HG02884 (cell line): Measurements from ENCODE around the gene PRKN.

Source experiments
- ATAC-seq: cut with Tn5 transposase; IDR thresholded peaks from one replicate; pipeline ENCODE4 v1.9.1; 2021; ENCODE audit warnings: mild to moderate bottlenecking, moderate library complexity; ENCODE audit not compliant: unreplicated experiment

Gene PRKN

GRCh38 chr6:162014069-162014811, 713.3 kb downstream of the PRKN start:
- ATAC-seq: no peak

DNA sequence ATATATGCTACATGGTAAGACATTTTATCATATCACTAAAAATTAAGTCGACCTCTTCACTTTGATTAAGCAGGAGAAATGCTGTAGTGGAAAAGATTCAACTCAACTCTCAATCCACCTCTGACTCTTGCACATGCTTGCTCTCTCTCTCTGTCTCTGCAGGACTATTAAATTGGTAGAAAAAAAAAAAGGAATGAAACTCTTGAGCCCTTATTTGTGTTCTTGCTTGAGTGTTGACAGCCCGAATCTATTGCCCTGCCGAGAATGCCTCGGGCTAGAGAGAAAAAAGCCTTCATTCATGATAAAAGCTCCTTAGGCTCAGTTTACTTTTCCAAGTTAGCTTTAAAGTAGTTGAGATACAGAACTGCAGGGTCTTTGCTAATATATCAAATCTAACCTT, 722.2 kb downstream of the PRKN start:
- no peak for ATAC-seq

DNA sequence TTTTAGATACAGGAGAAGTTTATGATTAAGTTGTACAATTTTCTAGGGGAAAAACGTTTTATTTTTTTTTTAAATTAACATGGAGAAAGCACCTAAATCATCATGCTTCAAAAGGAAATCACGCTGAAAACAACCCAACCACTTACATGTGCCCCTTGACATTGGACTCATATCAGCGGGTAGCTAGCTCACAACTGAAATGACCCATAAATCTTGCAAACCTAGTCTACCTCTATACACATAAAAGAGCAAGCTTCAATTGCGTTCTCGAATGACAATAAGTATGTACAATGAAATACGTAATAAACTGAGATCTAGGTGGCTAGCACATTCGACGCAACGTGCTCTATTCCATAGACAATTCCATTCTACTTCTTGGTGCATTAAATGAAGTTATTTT, 730.8 kb downstream of the PRKN start:
- ATAC-seq: no peak

- no peak for ATAC-seq
Measured at GRCh38 chr6:161985876-161986423, 741.6 kb downstream of the PRKN start.

- no peak for ATAC-seq
Measured at GRCh38 chr6:161984713-161985112, 742.9 kb downstream of the PRKN start.

GRCh38 chr6:161976553-161976952, 751.0 kb downstream of the PRKN start:
- ATAC-seq: no peak

- no peak for ATAC-seq
Measured at GRCh38 chr6:161973064-161973463, 754.5 kb downstream of the PRKN start.

DNA sequence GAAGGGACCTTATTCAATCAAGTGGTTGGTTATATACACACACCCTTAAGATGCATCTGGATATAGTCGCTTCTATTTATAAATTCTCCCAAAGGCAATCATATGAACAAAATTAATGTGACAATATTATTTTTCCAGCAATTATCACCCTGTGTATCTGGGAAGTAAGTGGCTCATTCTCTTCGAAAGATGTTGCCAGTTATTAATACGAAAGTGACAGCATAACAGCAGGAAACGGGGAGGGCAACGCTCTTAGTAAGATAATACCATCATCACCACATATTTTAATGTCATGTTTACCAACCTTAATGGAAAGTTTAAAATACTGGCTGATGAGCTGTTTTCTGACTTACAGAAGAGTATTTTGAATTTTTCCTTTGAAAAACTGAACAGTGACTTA, 756.5 kb downstream of the PRKN start:
- ATAC-seq: no peak

DNA sequence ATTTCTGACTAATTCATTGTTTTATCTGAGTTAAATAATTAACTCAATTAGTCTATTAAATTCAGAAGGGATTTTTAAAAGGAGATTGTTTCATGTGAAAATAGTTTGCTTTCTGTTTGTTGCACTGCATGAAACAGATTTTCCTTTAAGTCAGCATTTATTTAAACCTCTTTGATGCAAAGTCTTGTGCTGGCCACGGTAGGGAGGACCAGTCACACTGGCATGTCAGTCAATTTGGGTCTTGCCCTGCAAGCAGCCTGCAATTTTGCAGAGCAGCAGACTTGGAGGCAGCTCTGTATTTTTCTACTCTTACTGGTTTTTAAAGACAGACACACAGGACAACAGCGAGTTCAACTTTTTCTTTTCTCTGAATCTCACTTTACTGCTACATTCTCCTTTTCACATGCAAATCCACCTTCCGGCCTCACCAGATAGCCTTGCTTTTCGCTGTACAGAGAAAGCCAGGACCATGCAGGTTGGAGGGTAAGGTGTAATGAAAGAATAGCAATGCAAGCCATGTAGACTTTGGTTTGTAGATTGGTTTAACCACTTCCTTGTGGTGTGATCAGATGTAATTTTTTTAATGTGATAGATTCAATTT, 763.8 kb downstream of the PRKN start:
- no peak for ATAC-seq

DNA sequence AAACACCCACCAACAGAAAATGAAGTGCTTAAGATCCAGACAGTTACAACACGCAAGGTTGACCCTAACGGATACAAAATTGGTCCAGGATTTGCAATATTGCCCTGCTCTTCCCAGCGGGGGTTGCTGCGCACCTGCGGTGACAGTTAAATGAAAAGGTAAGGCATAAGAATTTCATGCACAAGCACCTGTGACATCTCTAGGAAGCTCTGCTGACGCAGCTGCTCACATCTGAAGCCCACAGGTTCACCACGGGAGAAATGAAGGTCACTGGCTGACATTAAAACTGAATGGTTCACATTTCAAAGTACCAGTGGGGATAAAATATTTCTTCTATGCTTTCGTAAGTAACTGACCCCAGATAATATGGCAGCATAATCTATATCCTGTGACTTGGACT, 764.4 kb downstream of the PRKN start:
- no peak for ATAC-seq

DNA sequence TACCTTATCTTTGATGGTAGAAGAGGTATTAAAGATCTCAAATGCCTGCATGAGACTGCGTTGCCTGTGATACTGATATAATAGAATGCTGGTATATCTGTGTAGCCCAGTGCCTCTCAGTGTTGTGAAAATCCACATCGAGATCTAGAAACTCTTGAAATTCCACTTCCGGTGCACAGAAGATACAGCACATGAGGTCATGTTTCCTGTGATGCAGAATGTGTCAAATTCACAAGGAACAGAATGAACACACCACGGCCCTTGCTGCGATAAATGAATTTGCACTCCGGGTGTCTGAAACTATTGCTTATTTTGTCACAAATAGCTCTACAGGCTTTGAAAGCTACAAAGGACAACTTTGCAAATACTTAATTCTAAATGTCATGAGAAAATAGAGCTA, 765.8 kb downstream of the PRKN start:
- ATAC-seq: no peak

- no peak for ATAC-seq
Measured at GRCh38 chr6:161961046-161961445, 766.5 kb downstream of the PRKN start.

DNA sequence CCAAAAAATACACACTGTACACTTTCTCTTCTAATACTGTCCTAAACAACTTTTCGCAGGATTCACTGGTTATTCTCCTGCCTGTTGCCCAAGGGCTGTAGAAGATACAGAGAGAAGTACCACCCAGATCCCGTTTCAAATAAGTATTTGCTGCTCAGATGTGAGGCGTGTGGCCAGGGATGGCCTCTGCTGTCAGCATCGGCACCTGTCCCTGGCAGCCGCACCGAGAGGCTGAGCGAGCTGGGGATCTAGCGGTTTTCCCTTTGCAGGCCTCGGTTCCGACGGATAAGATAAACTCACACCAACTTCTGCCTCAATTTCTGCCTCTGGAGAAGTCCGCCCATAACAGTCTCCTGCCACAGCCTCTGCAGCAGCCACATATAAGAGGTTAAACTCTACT, 768.5 kb downstream of the PRKN start:
- ATAC-seq: no peak

- ATAC-seq: no peak
Measured at GRCh38 chr6:161956082-161956481, 771.5 kb downstream of the PRKN start.

DNA sequence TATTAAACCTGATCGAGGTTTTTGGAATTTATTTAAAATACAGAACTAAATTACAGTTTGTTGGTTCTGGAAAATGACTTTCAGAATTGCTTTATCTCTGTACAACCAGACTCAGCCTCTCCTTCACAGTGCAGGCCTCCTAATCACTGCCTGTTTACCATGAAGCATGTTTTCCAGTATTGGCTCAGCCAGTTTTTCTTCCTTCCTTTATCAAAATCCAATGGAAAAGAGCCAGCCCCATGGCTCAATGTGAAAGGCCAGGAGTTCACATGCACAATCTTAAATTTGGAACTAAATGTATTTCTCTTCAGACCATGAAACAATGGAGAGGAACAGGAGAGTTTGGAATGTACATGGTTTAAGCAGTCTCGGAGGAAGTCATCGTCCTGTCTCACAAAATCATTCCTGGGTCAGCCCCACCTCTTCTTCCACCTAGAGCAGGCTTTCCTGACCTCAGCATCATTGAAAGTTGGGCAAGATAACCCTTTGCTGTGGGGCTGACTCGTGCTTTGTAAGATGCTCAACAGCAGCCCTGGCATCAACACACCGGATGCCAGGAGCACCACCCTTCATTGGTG, 772.8 kb downstream of the PRKN start:
- ATAC-seq: no peak

- ATAC-seq: no peak
Measured at GRCh38 chr6:161954077-161954476, 773.5 kb downstream of the PRKN start.

- ATAC-seq: no peak
Measured at GRCh38 chr6:161951126-161951525, 776.4 kb downstream of the PRKN start.

DNA sequence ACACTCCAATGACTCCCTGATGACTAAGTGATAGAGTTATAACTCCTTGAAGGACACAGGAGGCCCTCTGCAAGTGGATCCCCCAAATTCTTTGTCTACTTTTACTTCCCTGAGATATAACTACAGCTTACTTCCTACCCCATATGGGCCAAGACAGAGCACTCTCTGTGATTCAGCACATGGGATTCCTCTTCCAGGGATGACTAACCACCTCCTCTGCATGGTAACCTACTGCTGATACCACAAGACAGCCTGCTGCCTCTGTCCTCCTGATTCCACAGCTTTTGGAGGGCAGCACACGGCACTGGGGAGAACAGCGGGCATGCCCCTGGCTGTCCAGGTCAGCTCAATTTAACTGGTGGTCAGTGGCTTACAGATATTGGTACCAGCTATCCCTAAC, 778.0 kb downstream of the PRKN start:
- no peak for ATAC-seq

DNA sequence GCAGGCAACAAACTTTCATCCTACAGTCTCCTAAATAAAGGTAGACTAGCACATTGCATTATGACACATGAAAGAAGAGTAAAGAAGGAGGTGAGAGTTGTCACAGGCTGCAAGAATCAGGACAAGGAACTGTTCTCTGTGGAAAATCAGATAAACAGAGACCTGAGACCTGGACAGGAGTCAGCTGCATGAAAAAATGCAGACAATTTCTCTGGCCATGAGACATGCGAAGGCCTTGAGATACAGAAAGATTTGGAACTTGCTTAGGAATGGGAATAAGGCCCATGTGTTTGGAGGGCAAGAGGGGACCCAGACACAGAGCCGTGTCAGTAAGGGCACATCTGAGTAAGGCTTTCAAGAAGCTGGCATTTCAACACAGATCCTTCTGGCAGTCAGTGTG, 779.1 kb downstream of the PRKN start:
- no peak for ATAC-seq

DNA sequence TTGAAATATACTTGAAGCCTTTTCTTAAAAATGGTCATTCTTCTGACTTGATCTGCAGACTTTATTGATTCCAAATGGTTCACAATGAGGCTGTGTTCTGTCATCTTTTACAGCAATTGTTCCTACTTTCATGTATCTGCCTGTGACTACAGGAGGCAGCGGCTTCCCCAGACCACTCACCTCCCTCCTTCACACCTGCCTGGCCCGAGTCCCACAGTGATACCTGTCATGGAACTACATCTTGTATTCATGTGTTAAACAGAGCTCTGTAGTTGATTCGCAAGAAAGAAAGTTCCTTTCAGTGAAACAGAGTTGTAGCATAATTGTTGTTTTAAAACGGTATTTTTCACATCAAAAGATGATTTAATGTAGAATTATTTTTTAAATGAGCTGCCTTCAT, 780.2 kb downstream of the PRKN start:
- no peak for ATAC-seq

- ATAC-seq: no peak
Measured at GRCh38 chr6:161946461-161946860, 781.1 kb downstream of the PRKN start.

GRCh38 chr6:161943561-161943960, 784.0 kb downstream of the PRKN start:
- ATAC-seq: no peak
